Right atrium auricular region (tissue), 2 donors: ENCODE measurements around the gene MORN4. TPM values are rescaled to one million over a fixed set of nuclear protein-coding genes. Genes with fewer than 3 reads are reported as not detected.
"Not testable (repeated sequence)": the region's sequence is repeated elsewhere in the genome, so short reads cannot be mapped to it uniquely, and the experiment has no call there.

ENCODE experiments used
- DNase-seq: peaks from one replicate; pipeline ENCODE4 v3.0.0-alpha.2; 2019; ENCODE audit warnings: low spot score
- H3K27ac ChIP-seq, 2 donors: fragments of 200-600 bp; sonication (generic); 1 replicate in 1 of 2; 2 replicates in 1 of 2; pipeline ENCODE4 v1.5.1; 2016 to 2019
- H3K27me3 ChIP-seq, 2 donors: fragments of 200-600 bp; sonication (generic); one replicate each; pipeline versions ENCODE4 v1.5.1 to v1.6.0; 2017 to 2019
- H3K36me3 ChIP-seq: fragments of 200-600 bp; sonication (generic); one replicate; pipeline ENCODE4 v1.5.1; 2016
- H3K4me1 ChIP-seq, 2 donors: fragments of 200-600 bp; sonication (generic); one replicate each; pipeline versions ENCODE4 v1.5.1 to v1.6.0; 2017 to 2019
- H3K4me3 ChIP-seq, 2 donors: fragments of 200-600 bp; sonication (generic); 1 replicate in 1 of 2; 2 replicates in 1 of 2; pipeline ENCODE4 v1.5.1; 2017 to 2019; ENCODE audit warnings: mild to moderate bottlenecking in 1 of 2, moderate library complexity in 1 of 2
- H3K9me3 ChIP-seq, 2 donors: fragments of 200-600 bp; sonication (generic); one replicate each; pipeline ENCODE4 v1.5.1; 2019
- CTCF ChIP-seq, 2 donors: fragments of 200-600 bp; sonication (generic); IDR thresholded peaks; one replicate each; pipeline ENCODE4 v1.5.1; 2019; ENCODE audit warnings: antibody characterized with exemption in 2 of 2
- total RNA-seq, 2 donors: library from RNA; depleted of rRNA; stranded (reverse); fragments of >200 nt; gene quantifications; one replicate each; pipeline ENCODE4 v1.1.0, GENCODE V29; 2016

The MORN4 gene
- total RNA-seq, 2 donors from 2014 or later = 15.6 to 27.0 TPM

- Histone ChIP-seq H3K27me3 (no peaks in the 10 kb centered on the region), H3K9me3 (no peaks in the 10 kb centered on the region), H3K27ac (no peak overlapping the region), H3K36me3 (peaks cover 25% of the 10 kb centered on the region), H3K4me1 (peaks cover 0 to 21% of the 10 kb centered on the region in 2 donors), H3K4me3 (no peak overlapping the region)
- TF ChIP-seq CTCF (IDR thresholded peaks at IDR 0.05) = no peak
- DNase-seq = no peak
Measured at GRCh38 chr10:97647556-97647955, 14.3 kb upstream of the MORN4 start.

GRCh38 chr10:97644936-97645335 is 11.6 kb upstream of the MORN4 start:
- H3K4me1 ChIP-seq = peaks cover 0 to 32% of the 10 kb centered on the region in 2 donors
- no peak for DNase-seq
- no peak overlapping the region for H3K27ac ChIP-seq
- peaks cover 5% of the 10 kb centered on the region for H3K36me3 ChIP-seq
- no peaks in the 10 kb centered on the region for H3K9me3 ChIP-seq
- no peaks in the 10 kb centered on the region for H3K27me3 ChIP-seq
- no peak for TF ChIP-seq CTCF (IDR thresholded peaks at IDR 0.05)
- no peak overlapping the region for H3K4me3 ChIP-seq

- no peak for TF ChIP-seq CTCF (IDR thresholded peaks at IDR 0.05)
- peaks cover 0 to 17% of the 10 kb centered on the region in 2 donors for H3K4me1 ChIP-seq
- no peaks in the 10 kb centered on the region for H3K9me3 ChIP-seq
- H3K36me3 ChIP-seq = peaks cover 5% of the 10 kb centered on the region
- DNase-seq = no peak
- H3K4me3 ChIP-seq = no peak overlapping the region
- H3K27me3 ChIP-seq = no peaks in the 10 kb centered on the region
- no peak overlapping the region for H3K27ac ChIP-seq
Measured at GRCh38 chr10:97643441-97643985, 10.2 kb upstream of the MORN4 start.

- not testable (repeated sequence) for H3K36me3 ChIP-seq, DNase-seq, H3K27me3 ChIP-seq, H3K9me3 ChIP-seq, H3K4me3 ChIP-seq
- Histone ChIP-seq H3K27ac (peak overlapping the region in 1 of 2 donors; percentile 89), H3K4me1 (peaks cover 0 to 16% of the 10 kb centered on the region in 2 donors)
Measured at GRCh38 chr10:97642471-97643159, 9.3 kb upstream of the MORN4 start.

- Histone ChIP-seq H3K27ac (peak overlapping the region; percentile 87 to 89), H3K4me1 (peaks cover 0 to 16% of the 10 kb centered on the region in 2 donors), H3K9me3 (no peaks in the 10 kb centered on the region), H3K27me3 (no peaks in the 10 kb centered on the region), H3K4me3 (peak overlapping the region; percentile 74 to 87), H3K36me3 (peaks cover 5% of the 10 kb centered on the region)
- DNase-seq = peak; percentile 68
- TF ChIP-seq CTCF (IDR thresholded peaks at IDR 0.05) = no peak
Measured at GRCh38 chr10:97640868-97641811, 7.8 kb upstream of the MORN4 start.
